Measurements from ENCODE around the gene COL24A1. TPM values are rescaled to one million over a fixed set of nuclear protein-coding genes. Genes with fewer than 3 reads are reported as not detected.

COL24A1 gene
- total RNA-seq, 4 donors from 2014 or later = 0.32 to 1.8 (median 0.72) TPM

Other genes starting within 250 kb of the COL24A1 start
- 10 to 100 TPM; 16.6 to 33.4 (median 23.5) TPM for gene ODF2L, start 239.6 kb upstream of the COL24A1 start, total RNA-seq